GDM1 (cell line): ENCODE results near the gene PBX4.

Source experiments
- DNase-seq: peaks from one replicate; lab custom pipeline; 2025; lab: John Stamatoyannopoulos, UW

Gene PBX4

DNA sequence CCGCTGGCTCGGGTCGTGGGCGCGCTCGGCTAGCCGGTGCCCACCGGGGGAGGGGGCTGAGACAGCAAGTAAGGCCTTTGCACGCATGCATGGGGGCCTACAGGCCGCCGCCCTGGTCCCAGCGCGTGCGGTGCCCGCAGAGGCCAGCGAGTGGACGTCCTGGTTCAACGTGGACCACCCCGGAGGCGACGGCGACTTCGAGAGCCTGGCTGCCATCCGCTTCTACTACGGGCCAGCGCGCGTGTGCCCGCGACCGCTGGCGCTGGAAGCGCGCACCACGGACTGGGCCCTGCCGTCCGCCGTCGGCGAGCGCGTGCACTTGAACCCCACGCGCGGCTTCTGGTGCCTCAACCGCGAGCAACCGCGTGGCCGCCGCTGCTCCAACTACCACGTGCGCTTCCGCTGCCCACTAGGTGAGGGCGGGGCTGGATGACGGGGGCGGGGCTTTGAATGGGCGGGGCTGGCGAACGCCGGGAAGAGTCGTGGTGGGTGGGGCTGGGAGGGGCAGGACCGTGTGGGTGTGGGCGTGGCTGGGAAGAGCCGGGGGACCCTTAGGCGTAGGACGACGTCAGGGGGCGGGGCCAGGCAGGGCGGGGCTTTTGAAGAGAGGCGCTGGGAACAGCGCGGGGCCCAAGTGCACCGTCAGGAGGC lies 78.3 kb downstream of the PBX4 start:
- DNase-seq, result no peak

DNA sequence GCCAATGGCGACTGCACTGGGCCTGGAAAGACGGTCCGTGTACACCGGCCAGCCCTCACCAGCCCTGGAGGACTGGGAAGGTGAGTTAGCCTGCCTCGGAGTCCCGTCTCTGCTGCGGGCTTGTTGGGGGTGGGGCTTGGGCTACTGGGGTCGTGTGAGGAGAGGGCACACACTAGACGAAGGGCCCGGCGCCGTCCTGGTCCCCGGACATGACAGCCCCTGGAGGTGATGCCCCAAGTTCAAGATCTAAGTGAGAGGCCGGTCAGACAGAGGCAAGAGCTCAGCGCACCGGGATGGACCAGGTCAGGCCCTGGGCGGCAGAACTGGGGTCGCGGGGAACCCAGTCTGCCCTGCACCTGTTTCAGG lies 78.8 kb downstream of the PBX4 start:
- no peak for DNase-seq

DNA sequence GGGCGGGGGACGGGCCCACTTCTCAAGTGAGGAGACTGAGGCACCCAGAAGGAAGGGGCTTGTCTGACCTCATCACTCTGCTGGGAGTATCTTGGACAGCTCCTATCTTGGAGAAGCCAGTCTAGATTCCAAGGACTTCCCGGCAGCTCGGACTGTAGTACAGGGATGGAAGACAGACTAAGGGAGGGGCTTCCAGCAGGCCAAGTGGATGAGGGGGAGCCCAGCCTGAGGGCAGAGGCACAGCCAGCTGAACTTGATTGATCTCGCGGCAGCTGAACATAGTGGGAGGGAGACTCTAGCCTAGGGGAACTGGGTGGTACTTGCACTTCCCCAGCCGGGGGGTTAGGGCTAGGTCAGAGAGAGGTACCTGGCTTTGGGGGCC lies 79.7 kb downstream of the PBX4 start:
- no peak for DNase-seq

DNA sequence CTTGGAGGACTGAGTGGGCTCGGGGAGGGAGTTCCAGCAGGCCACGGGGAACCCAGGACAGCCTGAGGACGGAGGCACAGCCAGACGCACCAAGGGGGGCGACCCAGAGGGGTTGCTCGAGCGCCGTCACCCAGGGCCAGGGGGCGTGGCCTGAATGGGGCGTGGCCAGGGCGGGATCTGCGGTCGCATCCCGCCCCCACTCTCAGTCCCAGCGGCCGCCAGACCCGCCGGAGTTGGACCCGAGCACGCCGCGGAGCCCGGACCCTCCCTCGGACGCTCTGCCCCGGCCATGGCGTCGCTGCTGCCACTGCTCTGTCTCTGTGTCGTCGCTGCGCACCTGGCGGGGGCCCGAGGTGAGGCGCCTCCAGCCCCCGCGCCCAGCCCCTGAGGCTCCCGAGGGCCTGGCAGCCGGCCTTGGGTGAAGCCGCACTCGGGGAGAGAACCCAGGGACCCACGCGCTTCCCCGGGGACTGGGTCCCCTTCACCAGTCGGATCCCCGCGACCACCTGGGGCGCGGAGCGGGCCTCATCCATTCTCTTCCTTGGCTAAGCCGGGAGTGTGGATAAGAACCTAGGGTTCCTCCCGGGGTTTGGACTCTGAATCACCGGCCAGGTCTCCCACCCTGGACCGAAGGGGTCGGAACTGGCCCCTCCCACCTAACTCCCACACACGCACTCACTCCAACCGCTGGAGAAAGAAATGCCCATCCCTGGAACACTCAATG lies 80.3 kb downstream of the PBX4 start, which contains the start of gene CILP2:
CILP2 (plus strand) TSS at position 205 of the 724 bp plus-strand sequence; CDS start at position 290, 85 bp downstream.
- no peak for DNase-seq

DNA sequence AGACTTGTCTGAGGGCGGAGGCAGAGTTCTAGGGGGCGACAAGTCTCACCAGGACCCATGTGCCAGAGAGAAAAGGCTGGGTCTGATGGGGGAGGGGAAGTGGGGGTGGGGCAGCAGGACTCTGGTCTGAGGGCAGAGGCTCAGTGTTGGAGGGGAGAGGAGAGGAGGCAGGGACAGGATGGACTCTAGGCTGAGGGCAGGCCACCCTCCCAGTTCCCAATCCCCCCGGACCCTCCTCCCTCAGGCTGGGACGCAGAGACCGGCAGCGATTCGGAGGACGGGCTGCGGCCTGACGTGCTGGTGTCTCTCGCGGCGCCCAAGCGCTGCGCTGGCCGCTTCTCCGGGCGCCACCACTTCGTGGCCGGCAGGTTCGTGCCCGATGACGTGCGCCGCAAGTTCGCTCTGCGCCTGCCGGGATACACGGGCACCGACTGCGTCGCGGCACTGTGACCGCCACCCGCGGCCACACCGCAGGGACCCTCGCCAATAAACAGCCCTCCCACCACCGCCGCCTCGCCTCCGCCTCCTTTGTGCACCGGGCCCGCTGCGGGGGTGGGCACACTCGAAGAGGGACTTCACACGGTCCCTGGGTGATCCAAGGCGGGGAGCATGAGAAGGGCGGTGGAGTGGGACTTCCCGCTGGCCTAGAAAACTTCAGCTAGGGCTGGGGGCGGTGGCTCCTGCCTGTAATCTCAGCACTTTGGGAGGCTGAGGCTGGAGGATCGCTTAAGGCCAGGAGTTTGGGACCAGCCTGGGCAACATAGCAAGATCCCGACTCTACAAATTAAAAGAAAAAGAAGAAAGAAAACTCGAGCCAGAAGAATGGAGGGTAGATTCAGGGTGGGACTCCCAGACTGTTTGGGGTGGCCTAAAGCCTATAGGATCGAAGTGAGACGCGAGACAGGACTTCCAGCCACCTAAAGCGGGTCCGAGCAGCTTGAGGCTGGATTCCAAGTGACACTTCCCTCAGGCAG lies 81.1 kb downstream of the PBX4 start:
- DNase-seq, result no peak

DNA sequence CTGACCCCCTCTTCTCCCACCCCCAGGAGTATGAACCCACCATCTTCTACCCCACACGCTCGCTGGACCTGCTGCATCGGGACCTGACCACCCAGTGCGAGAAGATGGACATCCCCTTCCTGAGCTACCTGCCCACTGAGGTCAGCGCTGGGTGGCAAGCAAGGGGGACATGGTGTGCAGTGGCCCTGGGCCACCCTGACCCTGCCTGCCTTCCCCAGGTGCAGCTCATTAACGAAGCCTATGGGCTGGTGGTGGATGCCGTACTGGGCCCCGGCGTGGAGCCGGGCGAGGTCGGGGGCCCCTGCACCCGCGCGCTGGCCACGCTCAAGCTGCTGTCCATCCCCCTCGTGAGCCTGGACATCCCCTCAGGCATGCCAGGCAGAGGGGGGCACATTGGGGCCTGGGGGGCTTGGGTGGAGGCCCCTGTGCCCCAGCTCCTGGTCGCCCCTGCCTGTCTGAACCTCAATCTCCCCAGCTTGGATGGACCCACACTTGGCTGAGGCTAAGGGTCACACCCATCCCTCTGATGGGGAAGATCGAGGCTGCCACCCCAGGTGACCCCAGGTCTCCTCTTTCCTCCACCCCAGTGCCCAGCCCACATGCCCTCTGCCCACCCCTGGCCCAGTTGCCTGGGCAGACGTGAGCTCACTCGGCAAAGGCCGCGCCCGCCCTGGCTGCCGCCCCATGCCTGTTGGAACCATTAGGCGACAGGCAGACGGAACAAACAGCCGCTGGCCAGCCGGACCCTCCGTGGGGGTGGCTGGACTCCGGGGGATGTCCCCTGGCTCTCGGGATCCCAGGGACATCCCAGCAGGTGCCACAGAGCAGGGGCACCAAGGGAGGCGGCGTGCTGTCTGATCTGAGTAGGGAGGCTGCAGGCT lies 82.9 kb downstream of the PBX4 start:
- DNase-seq, result no peak

DNA sequence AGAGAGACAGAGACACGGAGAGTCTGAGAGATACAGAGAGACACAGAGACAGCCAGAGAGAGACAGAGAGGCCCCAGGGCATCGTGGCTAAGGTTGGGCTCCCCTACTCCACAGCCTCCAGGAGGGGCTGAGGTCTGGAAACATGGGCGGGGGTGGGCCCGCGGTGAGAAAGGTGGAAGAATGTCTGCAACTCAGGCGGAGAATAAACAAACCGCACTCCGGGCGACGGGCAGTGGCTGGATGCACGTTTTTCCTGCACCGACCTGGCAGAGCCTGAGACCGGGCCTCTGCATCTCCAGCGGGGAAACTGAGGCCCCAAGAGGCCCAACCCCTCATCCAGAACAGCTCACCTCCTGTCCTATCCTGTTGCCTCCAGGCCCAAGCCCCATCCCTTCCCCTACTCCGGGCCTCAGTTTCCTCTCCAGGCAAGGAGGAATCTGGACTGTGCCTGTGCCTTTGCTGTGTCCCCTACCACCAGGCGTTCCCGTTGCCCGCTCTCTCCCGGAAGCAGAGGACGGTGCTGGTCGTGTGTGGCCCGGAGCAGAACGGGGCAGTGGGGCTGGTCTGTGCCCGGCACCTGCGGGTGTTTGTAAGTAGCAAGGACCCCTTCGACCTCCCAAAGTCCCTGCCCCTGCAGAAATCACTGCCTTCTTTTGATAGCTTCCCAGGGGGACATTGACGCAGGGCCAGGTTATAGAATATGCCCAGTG lies 83.8 kb downstream of the PBX4 start:
- no peak for DNase-seq

DNA sequence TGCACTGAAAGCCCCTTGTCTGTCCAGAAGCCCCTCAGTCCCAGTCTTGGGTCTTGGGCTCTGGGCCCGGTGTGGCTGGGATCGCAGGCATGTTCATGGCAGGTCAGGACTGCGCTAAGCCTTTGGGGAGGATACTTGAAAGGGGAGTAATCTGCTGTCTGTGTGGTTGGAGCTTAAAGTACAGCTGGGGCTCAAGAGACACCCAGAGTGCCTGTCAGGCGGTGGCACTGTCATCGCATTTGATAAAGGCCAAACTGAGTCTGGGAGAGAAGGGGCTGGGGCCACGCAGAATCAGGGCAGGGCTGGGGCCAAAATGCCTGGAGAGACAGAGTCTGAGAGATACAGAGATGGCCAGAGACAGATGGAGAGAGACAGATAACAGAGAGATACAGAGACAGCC lies 84.6 kb downstream of the PBX4 start:
- no peak for DNase-seq

DNA sequence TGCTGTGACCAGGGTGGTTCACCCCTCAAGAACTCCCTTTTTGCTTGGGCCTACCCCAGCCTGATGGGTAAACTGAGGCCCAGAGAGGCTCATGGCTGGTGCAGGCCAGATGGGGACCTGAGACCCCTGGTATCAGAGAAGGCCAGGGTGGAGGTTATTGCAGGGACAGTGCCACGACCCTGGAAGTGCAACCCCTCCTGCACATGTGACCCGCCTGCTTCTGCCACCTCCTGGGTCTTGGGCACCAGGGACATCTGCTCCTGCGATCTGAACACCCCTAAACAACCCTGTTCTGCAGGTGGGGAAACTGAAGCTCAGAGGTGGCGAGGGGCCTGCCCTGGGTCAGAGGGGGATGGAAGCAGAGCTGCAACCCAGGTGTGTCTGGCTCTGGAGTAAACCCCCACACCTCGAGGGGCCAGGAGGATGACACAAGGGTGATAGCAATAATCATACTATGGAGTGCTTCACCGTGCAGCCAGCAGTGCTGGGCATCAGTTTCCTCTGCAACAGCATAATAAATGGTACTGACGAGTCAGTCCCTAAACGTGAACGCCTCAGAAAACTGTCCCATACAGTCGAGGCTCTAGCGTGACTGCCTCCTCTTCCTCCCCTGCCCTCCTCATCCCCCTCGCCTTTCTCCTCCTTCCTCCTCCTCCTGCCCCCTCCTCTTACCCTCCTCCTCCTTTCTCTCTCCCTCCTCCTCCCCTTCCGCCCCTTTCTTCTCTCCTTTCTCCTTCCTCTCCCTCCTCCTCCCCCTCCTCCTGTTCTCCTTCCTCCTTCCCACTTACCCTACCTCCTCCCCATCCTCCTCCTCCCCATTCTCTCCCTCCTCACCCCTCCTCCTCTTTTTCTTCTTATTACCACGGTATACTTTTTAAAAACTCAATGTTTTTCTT lies 85.4 kb downstream of the PBX4 start:
- DNase-seq, result no peak

DNA sequence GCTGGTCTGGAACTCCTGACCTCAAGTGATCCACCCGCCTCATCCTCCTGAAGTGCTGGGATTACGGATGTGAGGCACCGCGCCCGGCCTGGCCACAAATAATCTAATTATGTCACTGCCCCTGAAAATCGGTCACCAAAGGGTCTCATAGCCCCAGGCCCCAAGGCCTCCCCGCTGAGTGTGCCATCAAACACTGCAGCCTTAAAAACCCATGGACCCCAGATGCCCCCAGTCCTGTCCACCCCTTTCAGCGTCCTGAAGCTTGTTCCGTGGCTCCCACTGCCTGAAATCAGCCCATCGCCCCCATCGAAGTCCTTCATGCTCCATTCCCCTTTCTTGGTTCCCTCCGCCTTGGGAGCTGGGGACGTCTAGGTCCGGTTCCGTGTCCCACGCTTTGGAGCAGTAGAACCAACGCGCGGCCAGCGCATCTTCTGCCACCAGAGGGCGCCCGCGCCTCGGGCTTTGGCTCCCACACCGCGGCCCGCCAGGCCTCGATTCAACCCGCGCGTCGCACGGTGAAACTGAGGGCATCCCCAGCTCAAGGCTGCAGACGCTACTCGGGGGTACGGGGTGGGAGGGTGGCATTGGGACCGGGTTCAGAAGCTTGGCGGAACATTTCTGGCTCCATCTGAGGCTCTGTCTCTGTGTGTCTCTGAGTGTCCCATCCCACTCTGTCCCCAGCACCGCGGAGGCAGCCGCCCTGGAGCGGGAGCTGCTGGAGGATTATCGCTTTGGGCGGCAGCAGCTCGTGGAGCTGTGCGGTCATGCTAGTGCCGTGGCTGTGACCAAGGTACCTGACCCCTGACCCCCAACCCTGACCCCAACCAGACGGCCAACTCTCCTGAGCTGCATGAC lies 86.3 kb downstream of the PBX4 start:
- DNase-seq, result peak; percentile 50

DNA sequence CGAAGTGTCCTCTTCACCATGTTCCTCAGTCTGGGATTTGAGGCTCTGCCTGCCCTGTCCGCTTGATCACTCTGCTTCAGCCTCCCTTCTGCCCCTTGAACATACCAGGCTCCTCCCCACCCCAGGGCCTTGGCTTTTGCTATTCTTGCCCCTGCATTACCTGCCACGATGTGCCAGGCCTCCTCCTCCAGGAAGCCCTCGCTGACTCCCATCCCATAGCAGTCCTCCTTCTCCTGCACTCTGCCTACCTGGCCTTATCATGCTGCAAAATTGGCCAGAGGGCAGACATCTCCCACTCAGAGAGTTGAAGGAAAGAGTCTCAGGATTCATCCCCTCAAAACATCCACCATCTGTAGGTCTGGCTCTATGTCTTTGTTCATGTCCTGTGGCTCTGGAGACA lies 87.6 kb downstream of the PBX4 start:
- no peak for DNase-seq

DNA sequence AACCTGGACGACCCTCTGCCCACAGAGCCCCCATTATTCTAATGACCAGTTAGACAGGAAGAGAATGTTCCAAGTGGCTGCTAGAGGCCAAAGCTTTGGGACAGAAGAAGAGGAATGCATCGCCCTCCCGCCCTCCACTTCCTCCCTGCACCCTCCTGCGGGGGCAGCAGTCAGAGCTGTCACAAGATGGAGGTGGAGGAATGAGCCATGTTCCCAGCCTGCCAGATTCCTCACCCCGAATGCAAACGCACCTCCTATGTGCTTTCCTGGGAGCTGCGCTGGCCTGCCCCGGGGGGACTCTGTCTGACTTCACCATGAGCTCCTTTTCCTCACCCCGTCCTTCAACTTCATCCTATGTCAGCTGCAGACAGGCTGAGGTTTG lies 88.1 kb downstream of the PBX4 start:
- DNase-seq, result no peak

DNA sequence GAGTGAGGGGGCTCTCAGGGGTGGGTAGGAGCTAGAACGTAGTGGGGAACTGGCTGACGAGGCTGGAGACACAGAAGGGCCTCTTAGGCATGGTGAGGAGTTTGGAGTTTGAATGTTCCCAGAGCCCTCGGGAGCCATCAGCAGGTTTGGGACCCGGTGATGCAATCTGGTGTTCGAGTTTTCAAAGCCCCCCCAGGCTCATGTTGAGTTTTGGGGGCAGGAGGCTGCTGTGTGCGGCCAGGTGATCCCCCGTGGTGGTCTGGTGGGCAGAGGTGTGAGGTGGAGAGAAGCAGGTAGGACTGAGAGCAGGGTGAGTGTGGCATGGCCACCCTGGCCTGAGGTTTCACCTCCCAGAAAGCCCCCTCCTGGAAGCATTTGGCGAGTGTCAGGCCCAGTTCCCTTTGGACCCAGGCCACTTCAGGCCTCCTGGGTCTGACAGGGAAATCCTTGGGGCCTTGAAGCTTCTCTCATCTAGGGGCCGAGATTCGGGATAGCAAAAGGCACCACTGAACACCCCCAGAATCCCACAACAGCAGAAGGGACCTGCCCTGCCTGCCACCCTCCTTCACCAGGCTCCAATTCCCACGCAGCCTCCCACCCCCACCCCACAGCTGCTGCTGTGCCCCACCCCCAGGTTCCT lies 88.6 kb downstream of the PBX4 start:
- no peak for DNase-seq

DNA sequence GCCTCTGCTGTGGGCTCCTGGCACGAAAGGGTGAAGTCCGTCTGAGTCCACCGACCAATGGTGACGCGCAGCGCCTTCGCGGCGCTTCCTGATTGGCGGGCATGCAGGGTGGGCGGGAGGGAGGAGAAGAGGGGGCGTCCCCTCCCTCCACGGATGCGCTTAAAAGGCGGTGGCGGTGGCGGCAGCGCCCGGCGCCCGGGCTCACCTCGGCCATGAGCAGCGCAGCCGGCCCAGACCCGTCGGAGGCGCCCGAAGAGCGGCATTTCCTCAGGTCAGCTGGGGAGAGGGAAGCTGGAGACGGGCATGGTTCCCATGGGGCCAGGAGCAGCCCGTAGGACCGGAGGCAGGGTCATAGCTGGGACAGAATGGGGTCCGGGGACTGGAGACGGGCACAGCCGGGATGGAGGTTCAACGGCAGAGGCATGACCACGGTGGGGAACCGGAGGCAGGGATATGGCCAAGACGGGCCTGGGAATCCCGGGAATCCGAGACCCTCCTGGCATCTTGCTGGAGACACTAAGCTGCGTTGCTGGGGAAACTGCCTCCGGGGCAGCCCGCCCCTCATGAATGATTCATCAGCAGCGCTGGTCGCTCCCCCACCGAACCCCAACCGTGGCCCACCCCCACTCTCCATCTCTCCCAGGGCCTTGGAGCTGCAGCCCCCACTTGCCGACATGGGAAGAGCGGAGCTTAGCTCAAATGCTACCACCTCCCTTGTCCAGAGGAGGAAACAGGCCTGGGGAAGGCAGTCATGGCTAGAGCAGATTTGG lies 89.6 kb downstream of the PBX4 start, which contains the start of gene YJEFN3:
YJEFN3 (plus strand) TSS at position 191 of the 770 bp plus-strand sequence; CDS start at position 213, 22 bp downstream.
- no peak for DNase-seq

DNA sequence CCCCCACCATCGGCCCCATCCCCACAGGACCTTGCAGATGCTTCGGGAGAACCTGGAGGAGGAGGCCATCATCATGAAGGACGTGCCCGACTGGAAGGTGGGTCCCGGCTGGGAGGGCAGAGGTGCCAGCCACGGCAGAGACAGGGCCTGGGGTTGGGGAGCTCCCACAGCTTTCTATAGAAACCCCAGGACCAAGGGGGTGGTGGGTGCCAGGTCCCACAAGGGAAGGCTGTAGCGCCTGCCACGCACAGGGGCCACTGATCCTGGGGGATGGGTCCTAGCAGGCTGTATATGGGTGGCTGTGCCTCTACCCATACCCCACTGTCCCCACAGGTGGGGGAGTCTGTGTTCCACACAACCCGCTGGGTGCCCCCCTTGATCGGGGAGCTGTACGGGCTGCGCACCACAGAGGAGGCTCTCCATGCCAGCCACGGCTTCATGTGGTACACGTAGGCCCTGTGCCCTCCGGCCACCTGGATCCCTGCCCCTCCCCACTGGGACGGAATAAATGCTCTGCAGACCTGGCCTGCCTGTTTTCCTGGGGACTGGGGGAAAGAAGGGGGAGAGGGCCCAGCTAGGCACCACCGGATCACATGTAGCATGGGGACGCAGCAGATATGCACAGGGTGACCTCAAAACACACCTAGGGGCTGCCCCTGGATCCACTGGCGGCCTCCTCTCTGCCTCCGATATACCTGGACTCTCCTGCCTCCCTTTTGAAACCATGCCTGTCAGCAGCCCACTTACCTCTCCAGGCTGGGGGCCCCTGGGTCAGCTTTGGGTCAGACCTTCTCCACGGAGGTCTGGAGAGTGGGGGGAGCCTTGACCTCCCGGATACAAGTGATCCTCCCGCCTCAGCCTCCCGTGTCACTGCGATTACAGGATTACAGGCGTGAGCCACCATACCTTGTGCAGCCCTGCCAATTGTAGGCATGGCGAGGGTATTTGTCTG lies 90.5 kb downstream of the PBX4 start:
- DNase-seq, result no peak

DNA sequence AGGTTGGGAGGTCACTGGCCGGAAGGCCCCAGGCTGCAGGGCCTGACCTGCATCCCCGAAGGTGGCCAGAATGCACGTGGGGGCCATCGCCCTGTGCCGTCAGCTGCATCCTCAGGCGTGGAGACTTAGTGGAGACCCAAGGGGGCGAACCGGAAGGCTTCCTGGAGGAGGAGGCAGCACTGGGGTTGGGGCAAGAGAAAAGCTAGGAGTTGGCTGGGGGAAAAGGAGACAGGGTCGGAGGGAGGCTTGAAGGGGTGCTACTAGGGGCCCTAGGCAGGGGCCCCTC lies 91.2 kb downstream of the PBX4 start:
- no peak for DNase-seq
